Thoracic aorta (tissue), 2 donors: Measurements from ENCODE around the gene DLGAP1. TPM values are rescaled to one million over a fixed set of nuclear protein-coding genes. Genes with fewer than 3 reads are reported as not detected.

ENCODE experiments used
- ATAC-seq: fragments of 150-250 bp; one replicate; pipeline ENCODE4 v1.8.0; 2017; ENCODE audit warnings: low read depth; ENCODE audit not compliant: insufficient number of reproducible peaks, low FRiP score
- DNase-seq: peaks from one replicate; pipeline ENCODE4 v3.0.0-alpha.2; 2020; ENCODE audit warnings: low spot score
- H3K27ac ChIP-seq, 2 donors: fragments of 200-600 bp; sonication (generic); 1 replicate in 1 of 2; 2 replicates in 1 of 2; pipeline ENCODE4 v1.5.1; 2016; ENCODE audit warnings: mild to moderate bottlenecking in 2 of 2, moderate library complexity in 2 of 2
- H3K27me3 ChIP-seq: fragments of 200-600 bp; sonication (generic); replicated peaks from 2 replicates; pipeline ENCODE4 v1.6.0; 2016; ENCODE audit warnings: mild to moderate bottlenecking; ENCODE audit not compliant: insufficient read depth
- H3K36me3 ChIP-seq: fragments of 200-600 bp; sonication (generic); one replicate; pipeline ENCODE4 v1.5.1; 2016
- H3K4me1 ChIP-seq, 2 donors: fragments of 200-600 bp; sonication (generic); 1 replicate in 1 of 2; 2 replicates in 1 of 2; pipeline versions ENCODE4 v1.5.1 to v1.6.0; 2016; ENCODE audit warnings: low read depth in 2 of 2, mild to moderate bottlenecking in 1 of 2; ENCODE audit not compliant: control insufficient read depth in 1 of 2
- H3K4me3 ChIP-seq: fragments of 200-600 bp; sonication (generic); 2 replicates; pipeline ENCODE4 v1.5.1; 2016; ENCODE audit warnings: mild to moderate bottlenecking
- H3K9me3 ChIP-seq: fragments of 200-600 bp; sonication (generic); 2 replicates; pipeline ENCODE4 v1.5.1; 2016
- total RNA-seq, 2 donors: library from RNA; depleted of rRNA; stranded (reverse); fragments of >200 nt; gene quantifications; one replicate each; pipeline versions ENCODE4 v1.1.0 to v1.2.3, GENCODE V29; 2016
- TF ChIP-seq, protein P1 (sequence below): fragments of 200-600 bp; sonication (generic); IDR thresholded peaks from one replicate; pipeline ENCODE4 v1.5.1; 2019; ENCODE audit warnings: antibody characterized with exemption

Gene DLGAP1
- total RNA-seq, 2 donors from 2014 or later: 7.3 to 19.0 TPM

DNA sequence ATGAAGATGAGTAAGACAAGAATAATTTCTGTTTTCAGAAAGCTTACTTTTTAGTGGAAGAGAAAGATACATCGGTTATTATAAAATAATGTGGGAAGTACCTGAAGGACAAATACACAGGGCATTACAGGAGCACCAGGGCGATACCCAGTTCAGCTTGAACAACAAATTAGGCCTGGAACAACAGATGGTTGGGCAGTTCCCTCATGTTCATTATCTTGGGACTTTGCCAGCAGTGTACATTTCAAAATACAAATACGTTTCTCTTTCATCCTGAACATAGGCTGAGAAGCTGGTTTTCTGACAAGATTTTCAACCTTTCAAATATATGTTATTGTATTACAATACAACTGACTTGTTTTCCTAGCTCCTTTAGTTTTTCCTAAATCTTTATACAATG is 925.5 kb downstream of the DLGAP1 start:
- TF ChIP-seq, protein P1, sequence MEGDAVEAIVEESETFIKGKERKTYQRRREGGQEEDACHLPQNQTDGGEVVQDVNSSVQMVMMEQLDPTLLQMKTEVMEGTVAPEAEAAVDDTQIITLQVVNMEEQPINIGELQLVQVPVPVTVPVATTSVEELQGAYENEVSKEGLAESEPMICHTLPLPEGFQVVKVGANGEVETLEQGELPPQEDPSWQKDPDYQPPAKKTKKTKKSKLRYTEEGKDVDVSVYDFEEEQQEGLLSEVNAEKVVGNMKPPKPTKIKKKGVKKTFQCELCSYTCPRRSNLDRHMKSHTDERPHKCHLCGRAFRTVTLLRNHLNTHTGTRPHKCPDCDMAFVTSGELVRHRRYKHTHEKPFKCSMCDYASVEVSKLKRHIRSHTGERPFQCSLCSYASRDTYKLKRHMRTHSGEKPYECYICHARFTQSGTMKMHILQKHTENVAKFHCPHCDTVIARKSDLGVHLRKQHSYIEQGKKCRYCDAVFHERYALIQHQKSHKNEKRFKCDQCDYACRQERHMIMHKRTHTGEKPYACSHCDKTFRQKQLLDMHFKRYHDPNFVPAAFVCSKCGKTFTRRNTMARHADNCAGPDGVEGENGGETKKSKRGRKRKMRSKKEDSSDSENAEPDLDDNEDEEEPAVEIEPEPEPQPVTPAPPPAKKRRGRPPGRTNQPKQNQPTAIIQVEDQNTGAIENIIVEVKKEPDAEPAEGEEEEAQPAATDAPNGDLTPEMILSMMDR: no peak
- Histone ChIP-seq H3K27me3 (no peaks in the 10 kb centered on the region), H3K27ac (no peak overlapping the region), H3K4me1 (no peaks in the 10 kb centered on the region), H3K36me3 (no peaks in the 10 kb centered on the region), H3K4me3 (no peak overlapping the region), H3K9me3 (no peaks in the 10 kb centered on the region)
- no peak for ATAC-seq
- DNase-seq: no peak

DNA sequence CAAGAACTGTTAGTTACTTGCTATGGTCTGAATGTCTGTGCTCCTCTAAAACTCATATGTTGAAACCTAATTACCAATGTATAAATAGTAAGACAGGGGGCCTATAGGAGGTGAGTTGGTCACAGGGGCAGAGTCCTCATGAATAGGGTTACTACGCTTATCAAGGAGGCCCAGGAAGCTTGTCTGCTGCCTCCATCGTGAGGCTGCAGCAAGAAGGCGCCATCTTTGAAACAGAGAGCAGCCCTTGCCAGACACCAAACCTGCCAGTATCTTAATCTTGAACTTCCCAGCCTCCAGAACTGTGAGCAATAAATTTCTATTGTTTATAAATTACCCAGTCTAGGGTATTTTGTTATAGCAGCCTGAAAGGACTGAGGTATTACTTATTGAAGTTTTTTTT is 926.0 kb downstream of the DLGAP1 start:
- Histone ChIP-seq H3K27me3 (no peaks in the 10 kb centered on the region), H3K36me3 (no peaks in the 10 kb centered on the region), H3K27ac (no peak overlapping the region), H3K4me3 (no peak overlapping the region), H3K9me3 (no peaks in the 10 kb centered on the region), H3K4me1 (no peaks in the 10 kb centered on the region)
- ATAC-seq (no peak), DNase-seq (no peak)
- TF ChIP-seq, protein P1: no peak

GRCh38 chr18:3528231-3528630 is 926.9 kb downstream of the DLGAP1 start:
- H3K4me1 ChIP-seq: no peaks in the 10 kb centered on the region
- H3K36me3 ChIP-seq: no peaks in the 10 kb centered on the region
- no peak overlapping the region for H3K27ac ChIP-seq
- DNase-seq (no peak), ATAC-seq (no peak)
- TF ChIP-seq, protein P1: no peak
- H3K4me3 ChIP-seq: no peak overlapping the region
- H3K9me3 ChIP-seq: no peaks in the 10 kb centered on the region
- H3K27me3 ChIP-seq: no peaks in the 10 kb centered on the region

GRCh38 chr18:3526421-3527354 is 928.4 kb downstream of the DLGAP1 start:
- no peaks in the 10 kb centered on the region for H3K9me3 ChIP-seq
- no peaks in the 10 kb centered on the region for H3K27me3 ChIP-seq
- no peaks in the 10 kb centered on the region for H3K36me3 ChIP-seq
- no peak overlapping the region for H3K4me3 ChIP-seq
- ATAC-seq: no peak
- TF ChIP-seq, protein P1: no peak
- no peak for DNase-seq
- H3K27ac ChIP-seq: no peak overlapping the region
- no peaks in the 10 kb centered on the region for H3K4me1 ChIP-seq

GRCh38 chr18:3525870-3526420 is 929.2 kb downstream of the DLGAP1 start:
- TF ChIP-seq, protein P1: no peak
- no peak overlapping the region for H3K4me3 ChIP-seq
- H3K27me3 ChIP-seq: no peaks in the 10 kb centered on the region
- no peaks in the 10 kb centered on the region for H3K4me1 ChIP-seq
- ATAC-seq: no peak
- H3K27ac ChIP-seq: no peak overlapping the region
- H3K36me3 ChIP-seq: no peaks in the 10 kb centered on the region
- DNase-seq: no peak
- no peaks in the 10 kb centered on the region for H3K9me3 ChIP-seq
